Urinary bladder (tissue), 4 donors: ENCODE data around the gene THTPA. TPM values are rescaled to one million over a fixed set of nuclear protein-coding genes. Genes with fewer than 3 reads are reported as not detected.

Source experiments
- DNase-seq: peaks from one replicate; pipeline ENCODE4 v3.0.0-alpha.2; 2015; ENCODE audit errors: extremely low spot score
- H3K27ac ChIP-seq: one replicate; pipeline ENCODE4 v1.5.1; 2013; ENCODE audit warnings: low read depth, mild to moderate bottlenecking, moderate library complexity
- H3K36me3 ChIP-seq: one replicate; pipeline ENCODE4 v1.6.1; 2013; ENCODE audit warnings: mild to moderate bottlenecking, moderate library complexity; ENCODE audit not compliant: insufficient read depth
- H3K4me1 ChIP-seq: one replicate; pipeline ENCODE4 v1.6.1; 2013; ENCODE audit warnings: mild to moderate bottlenecking, moderate library complexity; ENCODE audit not compliant: insufficient read depth
- H3K4me3 ChIP-seq: one replicate; pipeline ENCODE4 v1.5.1; 2013; ENCODE audit warnings: low read depth, low read length
- WGBS: extraction: QIAGEN DNeasy Blood & Tissue Kit; methylation state at CpG from one replicate; pipeline ENCODE4 v1.1.7; 2013; 5-methylcytosine and 5-hydroxymethylcytosine counted together
- polyA plus RNA-seq: library from polyadenylated mRNA; stranded (reverse); fragments of 200-250 nt; gene quantifications from one replicate; pipeline ENCODE4 v1.2.3, GENCODE V29; 2013
- total RNA-seq: library from RNA; depleted of rRNA; stranded (reverse); fragments of >200 nt; gene quantifications from one replicate; pipeline ENCODE4 v1.2.3, GENCODE V29; 2014
- donor health status: healthy with polysubstance abuse.
- donor health status: healthy.

THTPA gene
- total and polyA plus RNA-seq, 2 donors = 7.1 to 25.3 TPM

- H3K36me3 ChIP-seq = no peaks in the 10 kb centered on the region
- no peak for DNase-seq
- no peak overlapping the region for H3K27ac ChIP-seq
- no peak overlapping the region for H3K4me3 ChIP-seq
- H3K4me1 ChIP-seq = no peaks in the 10 kb centered on the region
- 33% methylated on average over 7 of the region's 7 CpGs for WGBS
These were observed 17.3 kb upstream of the THTPA start for GRCh38 chr14:23538785-23539184.

- 38% methylated on average over 10 of the region's 10 CpGs for WGBS
- no peak overlapping the region for H3K27ac ChIP-seq
These were observed 16.6 kb upstream of the THTPA start for GRCh38 chr14:23539248-23540140.

GRCh38 chr14:23540141-23540469 is 16.0 kb upstream of the THTPA start:
- Histone ChIP-seq H3K36me3 (no peaks in the 10 kb centered on the region), H3K4me1 (no peaks in the 10 kb centered on the region), H3K4me3 (no peak overlapping the region), H3K27ac (no peak overlapping the region)
- WGBS = 85% methylated on average over 4 of the region's 4 CpGs
- no peak for DNase-seq

More at GRCh38 chr14:23539248-23540140, 16.6 kb upstream of the THTPA start:
- Histone ChIP-seq H3K4me3 (no peak overlapping the region), H3K4me1 (no peaks in the 10 kb centered on the region), H3K36me3 (no peaks in the 10 kb centered on the region)
- DNase-seq = no peak

DNA sequence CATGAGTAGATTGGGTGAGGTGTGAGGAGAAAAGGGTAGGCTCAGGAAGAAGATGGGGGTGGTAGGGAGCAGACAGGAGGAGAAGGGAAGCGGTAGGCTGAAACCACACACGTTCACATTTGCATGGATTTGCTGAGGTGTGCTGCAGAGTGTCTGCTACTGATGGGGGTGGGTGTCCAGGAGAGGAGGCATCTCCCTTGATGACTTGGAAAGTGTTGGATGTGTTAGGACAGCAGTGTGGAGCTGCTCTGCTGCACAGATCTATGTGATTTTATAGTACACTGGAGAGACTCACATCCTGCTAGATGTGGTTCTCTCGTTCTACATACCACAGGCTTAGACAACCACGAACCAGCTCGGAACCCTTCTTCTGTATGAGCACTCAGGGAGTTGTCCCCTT is 13.8 kb upstream of the THTPA start:
- WGBS = 72% methylated on average over 5 of the region's 5 CpGs
- DNase-seq = no peak

DNA sequence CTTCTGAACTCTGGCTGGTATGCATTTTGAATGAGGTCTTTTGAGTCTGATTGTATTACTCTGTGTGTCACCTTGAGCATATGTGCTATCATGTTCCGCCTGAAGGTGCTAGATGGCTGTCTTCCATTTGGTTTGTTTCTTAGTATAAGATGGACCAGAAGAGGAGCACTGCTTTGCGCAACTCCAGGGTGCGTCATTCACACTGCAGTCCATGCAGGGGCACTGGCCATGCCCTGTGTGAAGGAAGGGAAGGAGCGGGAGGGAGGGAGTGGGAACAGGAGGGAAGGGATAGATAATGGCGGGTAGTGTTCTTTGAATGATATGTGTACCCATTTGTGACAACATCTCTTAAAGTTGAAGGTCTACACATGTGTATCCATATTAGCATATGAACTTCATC is 12.7 kb upstream of the THTPA start:
- H3K36me3 ChIP-seq = no peaks in the 10 kb centered on the region
- H3K4me1 ChIP-seq = no peaks in the 10 kb centered on the region
- 95% methylated on average over 5 of the region's 5 CpGs for WGBS
- DNase-seq = no peak
- no peak overlapping the region for H3K4me3 ChIP-seq
- H3K27ac ChIP-seq = no peak overlapping the region

More for the DNA sequence above, 13.8 kb upstream of the THTPA start:
- Histone ChIP-seq H3K27ac (no peak overlapping the region), H3K36me3 (no peaks in the 10 kb centered on the region), H3K4me1 (no peaks in the 10 kb centered on the region), H3K4me3 (no peak overlapping the region)

DNA sequence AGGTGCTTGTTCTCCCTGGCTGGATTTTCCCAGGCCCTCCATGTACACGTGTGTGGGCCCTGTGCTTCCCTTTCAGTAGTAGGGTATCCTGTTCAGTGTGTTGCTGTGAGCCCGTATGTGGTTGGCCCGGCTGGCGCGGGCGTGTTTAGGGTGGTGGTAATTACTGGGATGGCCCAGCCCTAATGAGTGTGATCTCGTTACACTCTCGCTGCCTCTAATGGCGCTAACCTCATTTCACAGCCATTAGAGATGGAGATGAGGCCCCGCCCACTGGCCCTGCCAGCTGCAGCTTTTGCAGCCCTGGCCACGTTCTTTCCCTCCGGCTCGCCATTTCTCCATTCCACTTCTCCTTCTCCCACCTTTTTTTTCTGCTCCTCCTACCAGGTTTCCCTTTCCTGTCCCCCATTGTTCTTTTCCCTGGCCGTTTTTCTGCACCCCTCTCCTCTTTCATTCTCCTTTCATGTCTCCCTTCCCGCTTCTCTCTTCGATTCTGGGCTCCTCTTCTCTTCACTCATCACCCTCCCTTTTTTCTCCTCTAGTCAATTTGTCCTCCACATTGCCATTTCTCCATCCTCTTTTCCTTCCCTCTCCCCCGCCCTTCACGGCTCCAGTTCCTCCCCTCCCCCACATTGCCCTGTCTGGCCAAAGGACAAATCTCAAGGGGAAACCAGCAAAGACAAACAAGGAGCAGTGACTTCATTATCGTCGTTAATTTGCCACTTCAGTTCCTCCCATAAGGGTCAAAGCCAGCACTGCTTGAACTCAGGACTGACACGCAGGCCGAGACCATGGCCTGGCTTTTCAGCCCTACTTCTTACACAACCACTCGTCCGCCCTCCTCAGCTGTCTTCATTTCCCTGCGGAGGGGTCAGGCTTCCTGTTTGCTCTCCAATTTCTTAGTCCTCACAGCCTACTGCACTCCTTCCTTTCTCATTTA is 11.3 kb upstream of the THTPA start:
- Histone ChIP-seq H3K4me3 (no peak overlapping the region), H3K4me1 (no peaks in the 10 kb centered on the region), H3K36me3 (no peaks in the 10 kb centered on the region), H3K27ac (no peak overlapping the region)
- 42% methylated on average over 25 of the region's 25 CpGs for WGBS
- DNase-seq = no peak

GRCh38 chr14:23545740-23546365 is 10.2 kb upstream of the THTPA start:
- DNase-seq = no peak
- Histone ChIP-seq H3K4me3 (no peak overlapping the region), H3K27ac (no peak overlapping the region), H3K4me1 (no peaks in the 10 kb centered on the region), H3K36me3 (no peaks in the 10 kb centered on the region)
- WGBS = 78% methylated on average over 4 of the region's 4 CpGs

DNA sequence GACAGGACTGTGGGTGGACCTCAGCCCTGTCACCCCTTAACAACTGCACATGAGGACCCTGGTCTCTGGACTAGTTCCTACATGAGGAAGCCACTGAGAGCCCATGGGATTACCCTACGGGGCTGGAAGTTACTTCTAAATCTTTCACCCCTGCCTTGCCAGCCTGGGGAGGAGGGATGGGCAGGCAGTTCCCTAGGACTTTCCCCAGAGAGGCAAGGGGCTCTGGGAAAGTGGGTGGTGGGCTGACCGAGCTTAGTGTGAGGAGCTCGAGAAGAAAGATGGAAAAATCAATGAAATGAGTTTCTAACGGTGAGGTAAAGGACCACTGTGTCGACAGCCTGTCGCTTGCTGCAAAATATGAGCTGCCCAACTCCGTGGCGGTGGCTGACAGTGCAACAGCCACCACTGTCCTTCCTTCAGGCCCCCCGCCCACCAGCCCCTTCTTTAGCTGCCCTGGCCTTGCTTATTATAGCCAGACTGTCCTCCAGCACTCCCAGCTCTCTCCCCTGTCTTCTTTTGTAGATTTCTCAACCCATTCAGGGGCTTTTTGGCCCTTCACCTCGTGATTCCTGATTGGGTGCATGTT is 9.5 kb upstream of the THTPA start:
- no peak for DNase-seq
- H3K4me3 ChIP-seq = no peak overlapping the region
- 75% methylated on average over 10 of the region's 10 CpGs for WGBS

DNA sequence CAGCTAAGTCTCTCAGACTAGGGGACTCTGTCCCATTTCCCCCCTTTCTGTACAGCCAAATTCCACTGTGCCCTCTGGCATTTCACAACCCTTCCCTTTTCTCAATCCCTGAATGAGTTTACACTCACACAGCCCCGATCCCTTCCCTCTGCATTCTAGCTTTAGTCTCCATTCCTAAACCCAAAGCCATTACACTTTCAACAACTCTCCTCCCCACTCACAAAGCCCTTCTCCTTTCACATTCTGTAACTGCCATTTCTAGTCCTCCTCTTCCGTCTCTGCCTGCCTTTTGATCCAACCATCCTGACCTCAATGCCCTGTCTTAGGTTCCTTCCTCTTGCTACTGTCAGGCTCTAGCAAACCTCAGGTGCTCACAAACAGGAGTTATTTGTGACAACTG is 8.1 kb upstream of the THTPA start:
- DNase-seq = no peak
- Histone ChIP-seq H3K4me3 (no peak overlapping the region), H3K4me1 (no peaks in the 10 kb centered on the region), H3K27ac (no peak overlapping the region), H3K36me3 (no peaks in the 10 kb centered on the region)
- WGBS = 62% methylated on average over 2 of the region's 2 CpGs

More for the DNA sequence above, 9.5 kb upstream of the THTPA start:
- no peaks in the 10 kb centered on the region for H3K36me3 ChIP-seq
- H3K27ac ChIP-seq = no peak overlapping the region
- H3K4me1 ChIP-seq = no peaks in the 10 kb centered on the region

- 47% methylated on average over 18 of the region's 18 CpGs for WGBS
- H3K27ac ChIP-seq = no peak overlapping the region
These were observed 7.4 kb upstream of the THTPA start for GRCh38 chr14:23548351-23549318.

DNA sequence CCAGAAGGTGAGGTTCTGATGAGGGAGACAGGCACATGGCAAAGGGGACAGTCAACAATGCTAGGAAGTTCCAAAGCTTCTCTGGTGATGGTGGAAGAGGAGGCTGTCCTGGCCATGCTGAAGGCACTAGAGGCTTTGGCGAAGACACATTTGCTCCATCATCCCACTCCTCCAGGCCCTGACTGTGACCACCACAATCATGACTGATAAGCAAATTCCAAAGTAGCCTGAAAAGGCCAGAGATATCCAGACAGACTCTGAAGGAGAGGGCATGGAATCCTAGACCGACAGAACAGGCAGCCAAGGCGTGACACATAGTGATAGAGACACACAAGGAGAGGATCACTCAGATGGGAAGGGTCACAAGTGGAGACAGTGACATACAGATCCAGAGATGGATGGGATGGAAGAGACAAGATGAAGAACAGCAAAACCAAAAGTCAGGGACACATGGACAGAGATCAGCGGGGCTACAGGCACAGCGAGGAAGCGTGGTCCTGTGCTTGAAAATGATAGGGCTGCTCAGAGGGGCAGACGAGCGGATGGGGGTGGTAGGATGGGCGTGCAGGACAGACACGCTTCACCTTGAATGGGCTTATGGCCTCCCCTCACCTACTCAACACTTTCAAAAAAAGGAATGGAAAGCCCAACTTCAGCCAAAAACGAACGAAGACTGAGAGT is 5.8 kb upstream of the THTPA start:
- no peaks in the 10 kb centered on the region for H3K36me3 ChIP-seq
- no peak for DNase-seq
- WGBS = 37% methylated on average over 12 of the region's 12 CpGs
- H3K4me1 ChIP-seq = no peaks in the 10 kb centered on the region
- peak overlapping the region; percentile 50 for H3K4me3 ChIP-seq
- H3K27ac ChIP-seq = no peak overlapping the region

More at GRCh38 chr14:23548351-23549318, 7.4 kb upstream of the THTPA start:
- no peaks in the 10 kb centered on the region for H3K4me1 ChIP-seq
- H3K4me3 ChIP-seq = no peak overlapping the region
- DNase-seq = no peak
- no peaks in the 10 kb centered on the region for H3K36me3 ChIP-seq

GRCh38 chr14:23550812-23551265 is 5.2 kb upstream of the THTPA start:
- peak overlapping the region; percentile 50 for H3K4me3 ChIP-seq
- H3K36me3 ChIP-seq = no peaks in the 10 kb centered on the region
- WGBS = 2% methylated on average over 37 of the region's 37 CpGs
- H3K27ac ChIP-seq = no peak overlapping the region
- no peaks in the 10 kb centered on the region for H3K4me1 ChIP-seq
- DNase-seq = no peak
